Keratinocyte (primary cell): ENCODE data around the gene SLC2A9. TPM values are rescaled to one million over a fixed set of nuclear protein-coding genes. Genes with fewer than 3 reads are reported as not detected.

Experiments used
- DNase-seq: peaks from one replicate; pipeline ENCODE4 v3.0.0-alpha.2; 2011; ENCODE audit warnings: low read depth, missing footprints, low spot score
- FAIRE-seq: peaks from 2 replicates; lab custom pipeline; 2011; peaks lifted over from hg19 to GRCh38; lab: Jason Lieb, UNC
- H2AFZ ChIP-seq: 2 replicates; pipeline ENCODE4 v1.6.0; 2012; ENCODE audit warnings: low read length, control low read depth, inconsistent platforms; ENCODE audit not compliant: control insufficient read depth
- H3K27ac ChIP-seq: 2 replicates; pipeline ENCODE4 v1.5.1; 2011; ENCODE audit warnings: low read length; ENCODE audit not compliant: control insufficient read depth, insufficient read depth
- H3K27me3 ChIP-seq: 3 replicates; pipeline ENCODE4 v1.6.0; 2011; ENCODE audit warnings: low read length; ENCODE audit not compliant: control insufficient read depth, insufficient read depth; ENCODE audit errors: extremely low read depth
- H3K36me3 ChIP-seq, 2 experiments: 2 replicates in 1 of 2; 3 replicates in 1 of 2; pipeline ENCODE4 v1.5.1; 2011; ENCODE audit warnings: low read length in 2 of 2, mild to moderate bottlenecking in 1 of 2; ENCODE audit not compliant: control insufficient read depth in 2 of 2, insufficient read depth in 2 of 2; ENCODE audit errors: extremely low read depth in 1 of 2
- H3K4me1 ChIP-seq: 3 replicates; pipeline ENCODE4 v1.5.1; 2011; ENCODE audit warnings: low read length; ENCODE audit not compliant: control insufficient read depth, insufficient read depth; ENCODE audit errors: extremely low read depth
- H3K4me2 ChIP-seq: 3 replicates; pipeline ENCODE4 v1.6.0; 2011; ENCODE audit warnings: low read depth, low read length; ENCODE audit not compliant: control insufficient read depth, insufficient read depth; ENCODE audit errors: extremely low read depth
- H3K4me3 ChIP-seq, 3 experiments: fragments of 200-600 bp in 1 of 3; sonication (generic) in 1 of 3; 2 replicates in 2 of 3; 3 replicates in 1 of 3; pipeline ENCODE4 v1.5.1; 2011 to 2016; ENCODE audit warnings: low read length in 3 of 3, mild to moderate bottlenecking in 3 of 3, control low read depth in 2 of 3, inconsistent platforms in 1 of 3, low read depth in 1 of 3, mixed read lengths in 1 of 3, mixed run types in 1 of 3, moderate library complexity in 1 of 3; ENCODE audit not compliant: control insufficient read depth in 2 of 3, insufficient read depth in 2 of 3; ENCODE audit errors: extremely low read depth in 1 of 3
- H3K79me2 ChIP-seq: 2 replicates; pipeline ENCODE4 v1.6.0; 2012; ENCODE audit warnings: low read length; ENCODE audit not compliant: control insufficient read depth, insufficient read depth
- H3K9ac ChIP-seq: 3 replicates; pipeline ENCODE4 v1.6.0; 2011; ENCODE audit warnings: low read length; ENCODE audit not compliant: control insufficient read depth, insufficient read depth; ENCODE audit errors: extremely low read depth
- H3K9me1 ChIP-seq: 3 replicates; pipeline ENCODE4 v1.6.0; 2011; ENCODE audit warnings: low read length; ENCODE audit not compliant: control insufficient read depth, insufficient read depth; ENCODE audit errors: extremely low read depth
- H3K9me3 ChIP-seq: 2 replicates; pipeline ENCODE4 v1.5.1; 2012; ENCODE audit warnings: low read depth, low read length; ENCODE audit not compliant: control insufficient read depth
- H4K20me1 ChIP-seq: 3 replicates; pipeline ENCODE4 v1.6.0; 2011; ENCODE audit warnings: low read length; ENCODE audit not compliant: control insufficient read depth, insufficient read depth; ENCODE audit errors: extremely low read depth
- EZH2 ChIP-seq: IDR thresholded peaks from one replicate; pipeline ENCODE4 v1.6.1; 2012; ENCODE audit warnings: inconsistent platforms, mild to moderate bottlenecking, low read length, moderate library complexity
- dilution Hi-C: fragments of 300-500 bp; cut with MboI; formaldehyde crosslinking; loops from one replicate; pipeline ENCODE4 v1.7.0; 2020; ENCODE audit warnings: low sequenced_read_pairs; ENCODE audit not compliant: extremely low pct_ligation_motif_present
- polyA plus RNA-seq, 5 experiments: library from polyadenylated mRNA; depleted of rRNA in 3 of 5; stranded (reverse) in 3 of 5; stranded (forward) in 1 of 5; unstranded in 1 of 5; fragments of >200 nt; gene quantifications; 1 replicate in 1 of 5; 2 replicates in 3 of 5; 3 replicates in 1 of 5; pipeline versions ENCODE4 v1.2.1 to v1.2.3, GENCODE V29; 2011 to 2012; ENCODE audit warnings: missing spikeins in 2 of 5, low read depth in 1 of 5, low replicate concordance in 1 of 5
- TF ChIP-seq, protein P1 (sequence below), 3 experiments: IDR thresholded peaks in 1 of 3; conservative IDR thresholded peaks in 1 of 3; optimal IDR thresholded peaks in 1 of 3; 2 replicates in 2 of 3; 3 replicates in 1 of 3; pipeline versions ENCODE3 to v1.5.1; 2011; ENCODE audit warnings: low read length in 3 of 3, mild to moderate bottlenecking in 3 of 3, moderate library complexity in 2 of 3, control low read depth in 1 of 3, inconsistent platforms in 1 of 3; ENCODE audit not compliant: insufficient read depth in 2 of 3; ENCODE audit errors: extremely low read depth in 1 of 3

The SLC2A9 gene
- polyA plus RNA-seq, 1 donor (not counting 4 experiments of a cell fraction or from before 2014, with no cell fraction given) = 37.3 TPM

DNA sequence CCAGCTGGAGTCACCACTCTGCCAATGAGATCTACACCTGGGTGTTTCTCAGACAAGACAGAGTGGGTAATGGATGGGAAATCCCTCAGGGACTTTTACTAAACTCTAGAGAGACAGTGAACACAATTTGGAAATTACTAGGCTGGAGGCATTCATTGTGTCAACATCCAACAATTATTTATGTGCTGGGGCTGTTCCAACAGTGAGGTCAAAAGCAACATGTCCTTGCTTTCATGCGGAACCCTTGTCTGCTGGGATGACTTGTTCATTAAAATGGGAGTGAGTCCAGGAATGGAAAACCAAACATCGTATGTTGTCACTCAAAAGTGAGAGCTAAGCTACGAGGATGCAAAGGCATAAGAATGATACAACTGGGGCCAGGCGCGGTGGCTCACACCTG is 185.9 kb downstream of the SLC2A9 start:
- dilution Hi-C loops = no loop called here

DNA sequence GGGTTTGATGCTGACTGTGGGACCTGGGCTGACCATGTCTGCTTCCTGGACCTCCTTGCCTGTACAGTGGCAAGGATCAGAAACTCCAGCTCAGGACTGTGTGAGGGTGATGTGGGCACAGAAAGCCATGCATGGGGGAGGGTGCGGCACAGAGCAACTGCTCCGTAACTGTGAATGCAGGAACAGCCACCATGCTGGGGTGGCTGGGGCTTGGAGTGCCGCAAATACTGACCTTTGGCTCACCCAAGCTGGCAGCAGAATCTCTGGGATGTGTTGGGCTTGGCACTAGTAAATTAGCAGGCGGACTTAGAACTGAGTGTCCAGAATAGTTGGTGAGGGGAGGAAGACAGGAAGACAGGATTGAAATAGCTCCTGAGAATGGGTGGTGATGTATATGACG is 187.9 kb downstream of the SLC2A9 start:
- no peak overlapping the region for H3K27ac ChIP-seq
- peaks cover 7 to 15% of the 10 kb centered on the region in 2 experiments for H3K36me3 ChIP-seq
- no peaks in the 10 kb centered on the region for H4K20me1 ChIP-seq
- no peaks in the 10 kb centered on the region for H3K27me3 ChIP-seq
- no peak overlapping the region for H3K4me3 ChIP-seq
- H3K4me1 ChIP-seq = no peaks in the 10 kb centered on the region
- no peak for FAIRE-seq
- H3K4me2 ChIP-seq = no peak overlapping the region
- DNase-seq = no peak
- no peaks in the 10 kb centered on the region for H3K79me2 ChIP-seq
- TF ChIP-seq, protein P1, sequence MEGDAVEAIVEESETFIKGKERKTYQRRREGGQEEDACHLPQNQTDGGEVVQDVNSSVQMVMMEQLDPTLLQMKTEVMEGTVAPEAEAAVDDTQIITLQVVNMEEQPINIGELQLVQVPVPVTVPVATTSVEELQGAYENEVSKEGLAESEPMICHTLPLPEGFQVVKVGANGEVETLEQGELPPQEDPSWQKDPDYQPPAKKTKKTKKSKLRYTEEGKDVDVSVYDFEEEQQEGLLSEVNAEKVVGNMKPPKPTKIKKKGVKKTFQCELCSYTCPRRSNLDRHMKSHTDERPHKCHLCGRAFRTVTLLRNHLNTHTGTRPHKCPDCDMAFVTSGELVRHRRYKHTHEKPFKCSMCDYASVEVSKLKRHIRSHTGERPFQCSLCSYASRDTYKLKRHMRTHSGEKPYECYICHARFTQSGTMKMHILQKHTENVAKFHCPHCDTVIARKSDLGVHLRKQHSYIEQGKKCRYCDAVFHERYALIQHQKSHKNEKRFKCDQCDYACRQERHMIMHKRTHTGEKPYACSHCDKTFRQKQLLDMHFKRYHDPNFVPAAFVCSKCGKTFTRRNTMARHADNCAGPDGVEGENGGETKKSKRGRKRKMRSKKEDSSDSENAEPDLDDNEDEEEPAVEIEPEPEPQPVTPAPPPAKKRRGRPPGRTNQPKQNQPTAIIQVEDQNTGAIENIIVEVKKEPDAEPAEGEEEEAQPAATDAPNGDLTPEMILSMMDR (optimal IDR thresholded peaks at IDR 0.05 in 1 of 3, IDR thresholded peaks at IDR 0.05 in 1 of 3, conservative IDR thresholded peaks at IDR 0.05 in 1 of 3; ENCODE audit: extremely low read depth in 1 of 3, insufficient read depth in 2 of 3, low read length in 3 of 3) = no peak
- TF ChIP-seq EZH2 = no peak
- H3K9me1 ChIP-seq = no peaks in the 10 kb centered on the region
- dilution Hi-C loops = no loop called here
- no peak overlapping the region for H3K9ac ChIP-seq
- no peaks in the 10 kb centered on the region for H3K9me3 ChIP-seq
- no peak overlapping the region for H2AFZ ChIP-seq

More for the DNA sequence above, 185.9 kb downstream of the SLC2A9 start:
- no peak for FAIRE-seq
- no peak overlapping the region for H2AFZ ChIP-seq
- no peak overlapping the region for H3K4me3 ChIP-seq
- H3K4me1 ChIP-seq = no peaks in the 10 kb centered on the region
- H3K27me3 ChIP-seq = no peaks in the 10 kb centered on the region
- no peak overlapping the region for H3K4me2 ChIP-seq
- TF ChIP-seq EZH2 = no peak
- TF ChIP-seq, protein P1 (optimal IDR thresholded peaks at IDR 0.05 in 1 of 3, IDR thresholded peaks at IDR 0.05 in 1 of 3, conservative IDR thresholded peaks at IDR 0.05 in 1 of 3; ENCODE audit: extremely low read depth in 1 of 3, insufficient read depth in 2 of 3, low read length in 3 of 3) = no peak
- no peak overlapping the region for H3K27ac ChIP-seq
- no peak overlapping the region for H3K9ac ChIP-seq
- no peaks in the 10 kb centered on the region for H4K20me1 ChIP-seq
- peaks cover 7 to 15% of the 10 kb centered on the region in 2 experiments for H3K36me3 ChIP-seq
- no peaks in the 10 kb centered on the region for H3K79me2 ChIP-seq
- H3K9me3 ChIP-seq = no peaks in the 10 kb centered on the region
- DNase-seq = no peak
- no peaks in the 10 kb centered on the region for H3K9me1 ChIP-seq
